ENCODE results near the gene F11R.

- TF ChIP-seq SP1 (IDR thresholded peaks at IDR 0.05) (no peak), TARDBP (IDR thresholded peaks at IDR 0.05) (no peak), ARNT (IDR thresholded peaks at IDR 0.05) (no peak), NFRKB (IDR thresholded peaks at IDR 0.05) (no peak)
Observed at GRCh38 chr1:161033751-161034150, 12.8 kb upstream of the F11R start.

All from HEK293T (cell line).